ENCODE measurements around the gene SPOCK1.

- TF ChIP-seq CTCF (IDR thresholded peaks at IDR 0.05) (no peak), POLR2A (IDR thresholded peaks at IDR 0.05) (no peak), EP300 (IDR thresholded peaks at IDR 0.05) (no peak), POLR2AphosphoS5 (IDR thresholded peaks at IDR 0.05) (no peak)
Measured at GRCh38 chr5:137263371-137264005, 235.6 kb downstream of the SPOCK1 start.
